HG03025 (cell line): ENCODE results near the gene BICRAL.
"Not testable (repeated sequence)": the region's sequence is repeated elsewhere in the genome, so short reads cannot be mapped to it uniquely, and the experiment has no call there.

Experiments
- ATAC-seq: cut with Tn5 transposase; IDR thresholded peaks from one replicate; pipeline ENCODE4 v1.9.1; 2021; ENCODE audit warnings: mild to moderate bottlenecking, moderate library complexity; ENCODE audit not compliant: unreplicated experiment, low FRiP score

The BICRAL gene

DNA sequence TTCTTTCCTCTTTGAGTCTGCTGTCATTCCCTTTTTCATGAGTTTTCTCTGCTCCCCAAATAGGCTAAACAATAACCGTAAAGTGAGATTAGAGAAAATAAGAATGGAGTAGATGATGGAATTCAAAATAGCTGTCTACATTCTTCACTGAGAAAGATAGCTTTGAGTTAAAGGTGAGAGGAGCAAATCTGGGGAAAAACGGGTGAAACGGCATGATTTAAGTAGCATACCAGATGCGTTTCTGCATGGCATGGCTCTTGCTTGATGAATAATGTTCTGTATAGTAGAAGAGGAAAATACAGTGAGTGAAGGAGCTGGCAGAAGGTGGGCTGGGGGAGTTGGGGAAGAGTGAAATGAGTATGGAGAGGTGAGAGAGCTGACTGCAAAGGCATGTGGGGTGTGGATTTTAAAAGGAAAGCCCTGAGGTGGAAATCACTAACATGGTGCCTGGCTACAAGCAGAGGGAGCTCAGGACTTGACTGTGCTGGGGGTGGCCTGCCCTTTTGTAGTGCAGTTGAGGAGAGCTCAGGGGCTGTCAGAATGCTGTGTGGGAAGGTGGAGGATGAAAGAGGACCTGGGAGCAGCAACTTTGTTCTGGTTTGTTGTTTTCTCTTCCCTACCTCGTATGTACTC is 8.8 kb downstream of the BICRAL start:
- no peak for ATAC-seq

DNA sequence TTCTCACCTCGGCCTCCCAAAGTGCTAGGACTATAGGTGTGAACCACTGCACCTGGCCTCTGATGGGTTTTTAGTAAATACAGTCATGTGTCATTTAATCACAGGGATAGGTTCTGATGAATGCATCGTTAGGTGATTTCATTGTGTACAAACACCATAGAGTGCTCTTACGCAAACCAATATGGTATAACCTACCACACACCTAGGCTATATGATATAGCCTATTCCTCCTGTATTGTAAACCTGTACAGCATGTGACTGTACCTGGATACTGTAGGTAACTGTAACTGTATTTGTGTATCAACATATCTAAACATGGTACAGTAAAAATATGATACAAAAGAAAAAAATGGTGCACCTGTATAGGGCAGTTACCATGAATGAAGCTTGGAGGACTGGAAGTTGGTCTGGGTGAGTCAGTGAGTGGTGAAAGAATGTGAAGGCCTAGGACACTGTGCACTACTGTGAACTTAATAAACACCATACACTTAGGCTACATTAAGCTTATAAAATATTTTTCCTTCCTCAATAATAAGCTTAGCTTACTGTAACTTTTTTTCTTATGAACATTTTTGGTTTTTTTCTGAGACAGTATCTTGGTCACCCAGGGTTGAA is 10.0 kb downstream of the BICRAL start:
- no peak for ATAC-seq

DNA sequence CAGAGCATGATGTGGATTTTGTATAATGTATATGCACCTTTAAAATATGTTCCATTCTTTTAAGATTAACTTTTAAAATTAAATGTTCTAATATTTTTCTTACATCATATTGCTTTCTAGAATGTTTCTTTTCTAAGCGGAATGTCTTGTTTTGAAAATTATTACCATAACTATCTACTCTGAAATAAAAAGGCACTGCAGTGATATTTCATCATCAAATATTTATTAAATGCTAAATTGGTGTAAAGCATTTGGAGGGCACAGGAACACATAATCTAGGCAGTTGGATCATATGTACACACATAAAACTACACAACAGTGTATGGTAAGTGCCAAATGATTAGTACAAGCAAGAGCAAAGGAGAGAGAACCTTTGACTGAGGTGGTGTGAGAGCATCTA is 13.8 kb downstream of the BICRAL start:
- ATAC-seq: no peak

DNA sequence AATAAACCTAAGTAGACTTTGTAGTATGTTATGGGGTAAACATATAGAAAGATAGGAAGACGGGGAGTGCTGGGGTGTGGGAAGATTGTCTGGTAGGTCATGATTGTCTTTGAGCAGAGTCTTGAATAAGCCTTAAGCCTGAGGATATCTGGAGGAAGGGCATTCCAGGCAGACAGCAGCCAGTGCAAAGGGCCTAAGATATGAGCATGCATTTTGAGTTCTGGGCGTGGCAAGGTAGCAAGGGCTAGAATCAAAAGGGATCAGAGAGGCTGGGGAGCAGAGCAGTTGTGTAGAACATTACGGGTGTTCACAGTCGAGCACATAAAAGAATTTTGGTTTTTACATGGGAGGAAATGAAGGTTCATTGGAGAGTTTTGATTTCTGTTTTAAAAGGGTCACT is 14.3 kb downstream of the BICRAL start:
- ATAC-seq: no peak

DNA sequence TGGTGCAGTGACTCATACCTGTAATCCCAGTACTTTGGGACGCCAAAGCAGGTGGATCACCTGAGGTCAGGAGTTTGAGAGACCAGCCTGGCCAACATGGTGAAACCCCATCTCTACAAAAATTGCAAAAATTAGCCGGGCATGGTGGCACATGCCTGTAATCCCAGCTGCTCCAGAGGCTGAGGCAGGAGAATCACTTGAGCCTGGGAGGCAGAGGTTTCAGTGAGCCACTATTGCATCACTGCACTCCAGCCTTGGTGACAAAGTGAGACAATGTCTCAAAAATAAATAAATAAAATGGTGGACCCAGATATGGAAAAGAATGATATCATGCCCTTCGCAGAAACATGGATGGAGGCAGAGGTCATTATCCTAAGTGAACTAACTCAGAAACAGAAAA is 15.8 kb downstream of the BICRAL start:
- not testable (repeated sequence) for ATAC-seq

DNA sequence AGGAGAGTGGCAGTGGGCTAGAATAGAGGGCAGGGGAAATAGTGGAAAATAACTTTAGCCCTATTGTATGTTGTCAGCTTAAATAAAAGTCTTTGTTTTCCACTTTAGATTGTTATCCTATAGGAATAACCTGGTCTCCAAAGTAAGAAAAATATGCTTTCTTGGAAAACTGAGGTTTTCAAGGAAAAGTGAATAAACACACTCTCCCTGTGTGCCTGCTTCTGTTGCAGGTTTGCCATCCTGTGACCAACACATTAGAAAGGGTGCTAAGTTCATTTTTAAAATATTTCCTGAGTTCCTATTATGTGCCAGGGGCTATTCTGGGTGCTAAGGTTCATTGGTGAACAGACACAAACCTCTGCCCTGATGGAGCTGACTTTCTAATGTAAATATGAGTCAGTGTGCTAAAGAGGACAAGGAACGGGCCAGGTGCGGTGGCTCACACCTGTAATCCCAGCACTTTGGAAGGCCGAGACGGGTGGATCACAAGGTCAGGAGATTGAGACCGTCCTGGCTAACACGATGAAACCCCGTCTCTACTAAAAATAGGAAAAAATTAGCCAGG is 23.5 kb downstream of the BICRAL start:
- no peak for ATAC-seq

DNA sequence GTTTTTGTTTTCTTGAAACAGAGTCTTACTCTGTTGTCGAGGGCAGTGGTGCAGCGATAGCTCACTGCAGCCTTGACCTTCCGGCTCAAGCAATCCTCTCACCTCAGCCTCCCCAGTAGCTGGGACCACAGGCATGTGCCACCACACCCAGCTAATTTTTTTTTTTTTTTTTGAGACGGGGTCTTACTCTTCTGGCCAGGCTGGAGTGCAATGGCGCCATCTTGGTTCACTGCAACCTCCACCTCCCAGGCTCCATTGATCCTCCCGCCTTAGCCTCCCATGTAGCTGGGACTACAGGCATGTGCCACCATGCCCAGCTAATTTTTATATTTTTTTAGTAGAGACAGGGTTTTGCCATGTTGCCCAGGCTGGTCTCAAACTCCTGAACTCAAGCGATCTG is 24.5 kb downstream of the BICRAL start:
- not testable (repeated sequence) for ATAC-seq

DNA sequence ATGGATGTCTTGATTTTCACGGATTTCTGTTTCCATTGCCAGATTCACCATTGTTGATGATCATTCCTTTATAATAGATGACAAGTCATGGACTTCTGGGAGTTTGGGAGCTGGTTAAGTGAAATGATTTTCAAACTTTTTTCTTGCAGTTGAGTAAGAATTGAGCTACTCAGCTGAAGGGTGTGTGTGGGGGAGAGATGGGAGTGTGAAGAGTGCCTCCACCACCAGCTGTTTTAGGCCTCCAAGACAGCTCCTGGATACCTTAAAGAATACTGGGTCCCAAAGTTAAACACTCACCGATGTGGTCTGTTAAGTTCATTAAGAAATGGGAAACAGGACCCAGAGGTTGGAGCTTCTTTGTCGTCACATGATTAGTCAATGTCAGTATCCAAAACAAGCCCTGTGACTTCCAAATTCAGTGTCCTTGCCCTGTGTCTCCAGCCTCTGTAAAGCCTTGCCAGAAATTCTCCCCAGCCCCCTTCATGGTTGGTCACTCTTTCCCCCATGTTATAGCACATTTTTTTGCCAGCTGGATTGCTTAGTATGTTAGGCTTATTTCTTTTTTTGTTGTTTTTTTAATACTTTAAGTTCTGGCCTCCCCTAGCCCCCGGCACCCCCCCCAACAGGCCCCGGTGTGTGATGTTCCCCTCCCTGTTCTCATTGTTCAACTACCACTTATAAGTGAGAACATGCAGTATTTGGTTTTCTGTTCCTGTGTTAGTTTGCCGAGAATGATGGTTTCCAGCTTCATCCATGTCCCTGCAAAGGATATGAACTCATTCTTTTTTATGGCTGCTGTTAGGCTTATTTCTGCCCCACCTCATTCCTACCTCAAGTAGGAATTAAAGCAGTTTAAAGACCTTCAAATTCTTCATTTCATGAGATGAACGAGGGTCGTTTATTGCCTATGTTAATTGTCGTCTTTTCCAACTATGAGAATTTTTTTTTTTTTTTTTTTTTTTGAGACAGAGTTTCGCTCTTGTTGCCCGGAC is 26.9 kb downstream of the BICRAL start:
- ATAC-seq: no peak

DNA sequence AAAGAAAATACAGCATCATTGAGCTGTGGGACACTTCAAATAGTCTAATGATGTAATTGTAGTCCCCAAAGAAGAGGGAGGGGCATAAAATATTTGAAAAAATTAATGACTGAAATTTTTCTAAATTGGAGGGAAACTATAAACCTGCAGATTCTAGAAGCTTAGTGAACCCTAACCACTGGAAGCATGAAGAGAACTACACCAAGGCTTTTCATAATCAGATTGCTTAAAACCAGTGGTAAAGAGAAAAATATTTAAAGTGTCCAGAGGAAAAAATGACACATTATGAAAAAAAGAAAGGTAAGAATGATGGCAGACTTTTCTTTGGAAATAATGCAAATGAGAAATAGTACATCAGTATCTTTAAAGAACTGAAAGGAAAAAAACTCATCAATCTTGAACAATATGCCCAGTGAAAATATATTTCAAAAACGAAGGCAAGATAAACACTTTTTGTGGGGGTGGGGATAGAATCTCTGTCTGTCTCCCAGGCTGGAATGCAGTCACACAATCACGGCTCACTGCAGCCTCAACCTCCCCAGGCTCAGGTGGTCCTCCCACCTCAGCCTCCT is 31.3 kb downstream of the BICRAL start:
- ATAC-seq: no peak

DNA sequence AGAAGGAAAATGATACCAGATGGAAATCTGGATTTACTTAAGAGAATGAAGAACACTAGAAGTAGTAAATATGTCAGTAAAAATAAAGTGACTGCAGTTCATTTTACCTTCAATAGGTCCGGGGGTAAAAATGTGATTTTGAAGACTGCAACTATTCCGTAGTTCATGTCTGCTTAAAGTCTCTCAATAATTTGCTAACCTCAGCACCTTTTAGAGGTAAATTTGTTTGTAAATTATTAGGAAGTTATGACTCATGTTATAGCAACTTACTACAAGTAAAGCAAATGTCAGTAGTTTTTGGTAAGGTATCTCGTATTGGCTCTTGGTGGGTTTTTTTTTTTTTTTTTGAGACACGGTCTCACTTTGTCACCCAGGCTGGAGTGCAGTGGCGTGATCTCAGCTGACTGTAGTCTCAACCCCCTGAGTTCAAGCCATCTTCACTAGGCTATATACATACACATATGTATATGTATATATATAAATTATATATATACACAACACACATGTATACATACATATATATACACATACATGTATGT is 32.1 kb downstream of the BICRAL start:
- no peak for ATAC-seq

DNA sequence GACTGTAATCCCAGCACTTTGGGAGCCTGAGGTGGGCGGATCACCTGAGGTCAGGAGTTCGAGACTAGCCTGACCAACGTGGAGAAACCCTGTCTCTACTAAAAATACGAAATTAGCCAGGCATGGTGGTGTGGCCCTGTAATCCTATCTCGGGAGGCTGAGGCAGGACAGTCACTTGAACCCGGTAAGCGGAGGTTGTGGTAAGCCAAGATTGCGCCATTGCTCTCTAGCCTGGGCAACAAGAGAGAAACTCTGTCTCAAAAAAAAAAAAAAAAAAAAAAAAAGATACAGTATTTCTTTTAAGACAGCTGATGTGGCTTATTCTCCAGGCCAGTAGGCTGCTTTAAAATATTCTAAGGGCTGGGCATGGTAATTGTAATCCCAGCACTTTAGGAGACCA is 33.9 kb downstream of the BICRAL start:
- ATAC-seq: not testable (repeated sequence)

DNA sequence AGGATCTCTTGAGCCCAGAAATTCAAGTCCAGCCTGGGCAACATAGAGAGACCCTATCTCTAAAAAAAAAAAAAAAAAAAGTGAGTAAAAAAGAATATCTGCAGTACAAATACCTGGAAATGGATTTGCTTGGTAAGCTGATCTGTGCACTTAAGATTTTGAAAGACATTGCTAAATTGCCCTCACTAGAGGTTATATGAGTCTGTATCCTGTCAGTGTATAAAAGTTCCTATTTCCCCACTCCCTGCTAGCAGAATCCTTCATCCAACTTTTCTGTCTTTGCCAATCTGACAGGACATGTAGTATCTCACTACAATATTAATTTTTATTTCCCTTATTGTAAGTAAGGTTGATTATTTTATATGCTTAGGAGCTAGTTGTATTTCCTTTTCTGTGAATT is 36.1 kb downstream of the BICRAL start:
- no peak for ATAC-seq

DNA sequence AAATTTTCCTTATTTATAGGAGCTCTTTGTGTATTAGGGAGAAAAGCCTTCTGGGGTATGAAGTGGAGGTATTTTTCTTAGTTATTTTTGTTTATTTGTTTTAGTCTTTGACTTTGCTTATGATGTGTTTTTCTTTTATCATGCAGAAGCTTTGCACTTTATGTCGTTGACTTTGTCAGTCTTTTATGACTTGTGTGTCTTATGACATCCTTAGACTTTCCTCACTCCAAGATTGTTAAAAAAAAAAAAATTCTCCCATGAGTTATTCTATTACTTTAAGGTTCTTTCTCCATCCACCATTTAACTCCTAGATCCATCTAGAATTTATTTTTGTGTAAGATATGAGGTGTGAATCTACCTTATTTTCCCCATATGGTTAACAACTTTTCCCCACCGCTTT is 36.6 kb downstream of the BICRAL start:
- no peak for ATAC-seq

DNA sequence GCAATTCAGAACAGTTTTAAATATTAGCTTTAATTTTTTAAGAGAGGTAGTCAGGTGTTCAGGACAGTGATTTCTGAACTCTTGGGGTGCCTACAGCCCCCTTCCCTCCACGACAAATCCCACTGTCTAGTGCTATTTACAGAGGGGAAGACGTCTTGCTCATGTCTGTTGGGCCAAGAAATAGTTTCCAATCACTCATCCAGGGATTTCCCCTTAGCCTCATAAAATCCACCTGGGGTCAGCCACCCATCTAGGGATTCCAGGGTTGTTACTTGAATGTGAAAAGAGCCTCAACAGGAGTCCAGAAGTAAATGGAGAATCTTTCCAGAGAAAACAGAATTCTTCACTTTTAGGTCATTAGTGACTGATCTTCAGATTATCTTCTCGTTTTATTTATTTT is 37.0 kb downstream of the BICRAL start:
- no peak for ATAC-seq

DNA sequence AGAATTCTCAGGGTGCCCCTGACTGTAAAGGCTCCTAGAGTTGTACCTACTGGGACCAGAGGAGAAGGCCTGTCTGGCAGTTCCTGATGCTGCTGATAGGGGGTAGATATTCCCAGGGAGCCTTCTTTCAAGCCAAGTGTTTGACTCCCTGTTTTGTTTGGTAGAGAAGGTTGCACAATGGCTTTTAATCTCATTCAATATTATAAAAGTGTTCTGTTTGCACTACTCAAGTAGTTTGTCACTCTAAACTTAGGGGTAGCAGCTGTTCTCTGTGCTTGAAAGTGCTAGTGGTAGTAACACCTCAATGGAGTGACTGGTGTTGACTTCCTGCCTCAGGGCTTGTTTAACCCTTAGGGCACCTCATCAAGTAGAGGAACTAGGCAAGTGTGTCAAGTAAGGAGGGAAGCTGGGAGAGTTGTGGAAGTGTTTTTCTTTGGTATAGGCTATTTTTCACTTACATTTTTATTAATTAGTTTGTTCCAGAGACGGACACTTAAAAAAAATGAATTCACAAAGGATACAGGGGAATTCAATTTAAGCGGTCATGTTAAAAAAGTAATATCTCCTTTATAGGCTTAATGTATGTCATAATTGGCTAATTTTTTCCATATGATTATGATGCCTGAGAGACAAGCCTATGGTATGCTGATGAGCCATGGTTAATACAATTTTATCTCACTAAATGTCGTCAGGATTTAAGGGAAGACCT is 38.1 kb downstream of the BICRAL start:
- no peak for ATAC-seq

DNA sequence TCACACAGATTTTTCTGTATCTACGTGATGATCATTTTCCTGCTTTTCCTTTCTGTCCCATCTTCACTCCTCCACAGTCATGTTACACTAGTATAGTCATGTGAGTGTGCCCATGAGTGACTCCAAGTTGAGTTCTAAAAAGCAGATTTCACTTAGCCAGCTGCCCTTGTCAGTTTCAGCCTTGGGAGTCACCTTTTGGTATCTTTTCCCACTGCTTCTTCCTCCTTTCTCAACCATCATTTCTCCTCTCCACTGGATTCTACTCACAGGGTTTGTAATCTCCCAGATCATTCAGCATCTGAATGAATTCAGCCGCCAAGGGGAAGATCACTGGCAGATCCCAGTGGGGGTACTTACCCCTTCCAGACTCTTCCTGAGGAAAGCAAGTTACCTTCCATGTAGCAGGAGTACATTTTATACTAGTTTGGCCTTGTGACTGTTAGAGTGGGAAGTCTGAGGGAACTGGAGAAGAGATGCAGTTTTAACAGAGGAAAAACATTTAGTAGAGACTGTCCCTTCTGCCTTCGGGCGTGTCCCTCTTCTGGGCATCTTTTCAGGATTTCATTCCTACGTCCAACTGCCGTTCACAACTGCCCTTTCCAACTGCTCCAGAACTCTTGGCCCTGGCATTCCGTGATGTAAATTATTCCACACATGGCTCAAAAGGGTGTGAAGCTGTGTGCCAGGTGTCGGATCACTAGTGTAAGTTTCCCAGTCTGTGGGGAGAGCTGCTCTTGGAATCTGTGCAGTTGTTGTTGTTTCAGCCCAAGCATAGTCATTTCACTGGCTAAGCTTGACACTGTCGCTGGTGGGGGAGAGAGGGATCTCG is 38.9 kb downstream of the BICRAL start:
- no peak for ATAC-seq

DNA sequence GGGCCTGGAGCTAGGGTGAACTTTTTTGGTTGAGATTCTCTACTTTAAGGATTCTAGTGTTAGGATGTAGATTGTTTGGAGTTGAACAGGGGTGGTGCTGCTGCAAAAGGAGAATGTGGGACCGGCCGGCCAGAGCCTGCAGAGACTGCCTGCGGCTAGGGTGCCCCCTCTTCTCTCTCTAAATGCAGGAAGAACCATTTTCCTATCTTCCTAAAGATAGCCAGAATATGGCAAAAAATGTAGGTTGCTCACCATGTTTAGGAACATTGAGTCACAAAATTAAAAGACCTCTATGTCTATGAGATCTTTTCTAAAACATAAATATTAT is 39.5 kb downstream of the BICRAL start:
- no peak for ATAC-seq

DNA sequence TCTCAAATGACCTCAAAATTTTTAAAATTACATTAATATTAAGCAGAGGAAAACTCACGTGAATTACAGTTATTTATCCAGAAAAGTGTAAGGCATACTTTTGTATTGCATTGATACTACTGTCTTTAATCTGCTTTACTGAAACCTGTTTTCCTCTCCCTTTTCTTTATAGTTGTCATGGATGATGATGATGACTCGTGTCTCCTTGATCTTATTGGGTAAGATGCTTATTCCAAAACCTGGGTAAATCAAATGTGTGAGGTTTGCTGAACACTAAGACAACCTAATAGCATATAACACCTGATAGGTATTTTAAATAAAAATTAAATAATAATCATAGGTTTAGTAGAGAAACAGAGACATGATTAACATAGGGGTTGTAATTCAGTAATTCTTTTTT is 40.0 kb downstream of the BICRAL start:
- no peak for ATAC-seq

DNA sequence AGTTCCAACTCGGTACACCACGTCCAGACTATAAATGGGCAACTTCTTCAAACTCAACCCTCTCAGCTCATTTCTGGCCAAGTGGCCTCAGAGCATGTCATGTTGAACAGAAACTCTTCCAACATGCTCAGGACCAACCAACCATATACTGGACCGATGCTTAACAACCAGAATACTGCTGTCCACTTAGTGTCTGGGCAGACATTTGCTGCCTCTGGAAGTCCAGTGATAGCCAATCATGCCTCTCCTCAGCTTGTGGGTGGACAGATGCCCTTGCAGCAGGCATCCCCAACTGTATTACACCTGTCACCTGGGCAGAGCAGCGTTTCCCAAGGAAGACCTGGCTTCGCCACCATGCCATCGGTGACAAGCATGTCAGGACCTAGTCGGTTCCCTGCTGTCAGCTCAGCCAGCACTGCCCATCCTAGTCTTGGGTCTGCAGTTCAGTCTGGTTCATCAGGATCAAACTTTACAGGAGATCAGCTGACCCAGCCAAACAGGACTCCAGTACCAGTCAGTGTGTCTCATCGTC is 47.8 kb downstream of the BICRAL start:
- no peak for ATAC-seq
